Astrocyte (in vitro differentiated cells and primary cell): ENCODE results near the gene SDF2. TPM values are rescaled to one million over a fixed set of nuclear protein-coding genes. Genes with fewer than 3 reads are reported as not detected.

Experiments used
- DNase-seq: peaks from one replicate; pipeline ENCODE4 v3.0.0-alpha.2; 2010; ENCODE audit warnings: low read depth
- FAIRE-seq: peaks from 2 replicates; lab custom pipeline; 2011; peaks lifted over from hg19 to GRCh38; lab: Jason Lieb, UNC
- H2AFZ ChIP-seq: 2 replicates; pipeline ENCODE4 v1.6.0; 2012; ENCODE audit warnings: low read depth, low read length, inconsistent platforms
- H3K27ac ChIP-seq: 2 replicates; pipeline ENCODE4 v1.5.1; 2011; ENCODE audit warnings: low read depth, low read length, inconsistent platforms
- H3K27me3 ChIP-seq: 2 replicates; pipeline ENCODE4 v1.6.0; 2011; ENCODE audit warnings: low read length, inconsistent platforms; ENCODE audit not compliant: insufficient read depth
- H3K36me3 ChIP-seq: 2 replicates; pipeline ENCODE4 v1.5.1; 2011; ENCODE audit warnings: low read length, inconsistent platforms; ENCODE audit not compliant: insufficient read depth
- H3K4me1 ChIP-seq: 2 replicates; pipeline ENCODE4 v1.5.1; 2011; ENCODE audit warnings: low read length, inconsistent platforms; ENCODE audit not compliant: insufficient read depth
- H3K4me2 ChIP-seq: 2 replicates; pipeline ENCODE4 v1.6.0; 2012; ENCODE audit warnings: low read length, inconsistent platforms
- H3K4me3 ChIP-seq: 2 replicates; pipeline ENCODE4 v1.5.1; 2011; ENCODE audit warnings: low read depth, mild to moderate bottlenecking, low read length, inconsistent platforms; ENCODE audit not compliant: insufficient read depth
- H3K79me2 ChIP-seq: 2 replicates; pipeline ENCODE4 v1.6.0; 2012; ENCODE audit warnings: mild to moderate bottlenecking, low read length, inconsistent platforms; ENCODE audit not compliant: insufficient read depth
- H3K9ac ChIP-seq: 2 replicates; pipeline ENCODE4 v1.6.0; 2012; ENCODE audit warnings: mild to moderate bottlenecking, low read length, inconsistent platforms
- H3K9me3 ChIP-seq: 2 replicates; pipeline ENCODE4 v1.5.1; 2012; ENCODE audit warnings: low read depth, mild to moderate bottlenecking, low read length, inconsistent platforms; ENCODE audit not compliant: insufficient read depth
- H4K20me1 ChIP-seq: 2 replicates; pipeline ENCODE4 v1.6.0; 2012; ENCODE audit warnings: low read length, inconsistent platforms; ENCODE audit not compliant: insufficient read depth
- H3K27ac Mint-ChIP-seq: one replicate; pipeline ENCODE4 v1.8.0; 2021; ENCODE audit warnings: mild to moderate bottlenecking, mixed read lengths; ENCODE audit not compliant: unreplicated experiment
- H3K27me3 Mint-ChIP-seq: one replicate; pipeline ENCODE4 v1.8.0; 2021; ENCODE audit warnings: low read depth, mixed read lengths; ENCODE audit not compliant: unreplicated experiment
- H3K36me3 Mint-ChIP-seq: one replicate; pipeline ENCODE4 v1.8.0; 2021; ENCODE audit warnings: low read depth, mixed read lengths; ENCODE audit not compliant: unreplicated experiment
- H3K4me1 Mint-ChIP-seq: one replicate; pipeline ENCODE4 v1.8.0; 2021; ENCODE audit warnings: low read depth, mixed read lengths; ENCODE audit not compliant: unreplicated experiment
- H3K4me3 Mint-ChIP-seq: one replicate; pipeline ENCODE4 v1.8.0; 2021; ENCODE audit warnings: mild to moderate bottlenecking, moderate library complexity, mixed read lengths; ENCODE audit not compliant: unreplicated experiment
- H3K9me3 Mint-ChIP-seq: one replicate; pipeline ENCODE4 v1.8.0; 2021; ENCODE audit warnings: mild to moderate bottlenecking, mixed read lengths; ENCODE audit not compliant: unreplicated experiment
- CTCF ChIP-seq: IDR thresholded peaks from 2 replicates; pipeline ENCODE4 v1.5.1; 2011; ENCODE audit warnings: low read depth, mild to moderate bottlenecking, inconsistent platforms, low read length, moderate library complexity; ENCODE audit not compliant: insufficient read depth
- EZH2 ChIP-seq: IDR thresholded peaks from 2 replicates; pipeline ENCODE4 v1.6.1; 2012; ENCODE audit warnings: mild to moderate bottlenecking, low read length, inconsistent platforms; ENCODE audit not compliant: insufficient read depth
- total RNA-seq: library from RNA; stranded (reverse); gene quantifications from 2 replicates; pipeline ENCODE4 v1.2.1, GENCODE V29; 2021

Gene SDF2
- total RNA-seq, 1 donor from 2014 or later: 71.2 TPM

- peaks cover 24% of the 10 kb centered on the region for H4K20me1 ChIP-seq
- H3K27ac ChIP-seq: no peak overlapping the region
- H3K9me3 Mint-ChIP-seq: no peaks in the 10 kb centered on the region
- no peak for FAIRE-seq
- H3K27me3 Mint-ChIP-seq: no peaks in the 10 kb centered on the region
- H3K36me3 ChIP-seq: peaks cover 24% of the 10 kb centered on the region
- H3K9me3 ChIP-seq: no peaks in the 10 kb centered on the region
- H3K4me1 ChIP-seq: peaks cover 7% of the 10 kb centered on the region
- TF ChIP-seq EZH2 (no peak), CTCF (no peak)
- no peak overlapping the region for H3K9ac ChIP-seq
- H3K27ac Mint-ChIP-seq: no peak overlapping the region
- peaks cover 16% of the 10 kb centered on the region for H3K36me3 Mint-ChIP-seq
- peaks cover 35% of the 10 kb centered on the region for H3K79me2 ChIP-seq
- no peak overlapping the region for H3K4me3 Mint-ChIP-seq
- DNase-seq: no peak
- no peak overlapping the region for H2AFZ ChIP-seq
- H3K4me2 ChIP-seq: no peak overlapping the region
- no peaks in the 10 kb centered on the region for H3K27me3 ChIP-seq
- H3K4me1 Mint-ChIP-seq: peaks cover 4% of the 10 kb centered on the region
- H3K4me3 ChIP-seq: no peak overlapping the region
Observed at GRCh38 chr17:28648698-28649097, 13.0 kb downstream of the SDF2 start.

- no peaks in the 10 kb centered on the region for H3K27me3 Mint-ChIP-seq
- Histone ChIP-seq H3K9me3 (no peaks in the 10 kb centered on the region), H2AFZ (no peak overlapping the region), H3K27ac (peak overlapping the region; percentile 32), H3K79me2 (peaks cover 34% of the 10 kb centered on the region), H3K4me2 (peak overlapping the region; percentile 46), H3K4me1 (peaks cover 12% of the 10 kb centered on the region), H3K36me3 (peaks cover 32% of the 10 kb centered on the region), H3K9ac (peak overlapping the region; percentile 52), H3K27me3 (no peaks in the 10 kb centered on the region), H3K4me3 (no peak overlapping the region), H4K20me1 (peaks cover 32% of the 10 kb centered on the region)
- DNase-seq (no peak), FAIRE-seq (no peak)
- no peaks in the 10 kb centered on the region for H3K9me3 Mint-ChIP-seq
- peak overlapping the region; percentile 77 for H3K4me3 Mint-ChIP-seq
- peaks cover 12% of the 10 kb centered on the region for H3K4me1 Mint-ChIP-seq
- TF ChIP-seq EZH2 (no peak), CTCF (no peak)
- H3K36me3 Mint-ChIP-seq: peaks cover 6% of the 10 kb centered on the region
- peak overlapping the region; percentile 66 for H3K27ac Mint-ChIP-seq
Observed at GRCh38 chr17:28646039-28646754, 15.5 kb downstream of the SDF2 start.

GRCh38 chr17:28645576-28645939 lies 16.1 kb downstream of the SDF2 start:
- DNase-seq (no peak), FAIRE-seq (no peak)
- Histone ChIP-seq H3K36me3 (peaks cover 34% of the 10 kb centered on the region), H3K27ac (peak overlapping the region; percentile 78), H3K27me3 (no peaks in the 10 kb centered on the region), H3K4me3 (peak overlapping the region; percentile 77), H3K79me2 (peaks cover 32% of the 10 kb centered on the region), H2AFZ (peak overlapping the region; percentile 83), H3K9me3 (no peaks in the 10 kb centered on the region), H3K4me1 (peaks cover 12% of the 10 kb centered on the region), H3K9ac (peak overlapping the region; percentile 82), H3K4me2 (peak overlapping the region; percentile 98), H4K20me1 (peaks cover 29% of the 10 kb centered on the region)
- H3K27ac Mint-ChIP-seq: peak overlapping the region; percentile 75
- TF ChIP-seq CTCF (no peak), EZH2 (no peak)
- H3K36me3 Mint-ChIP-seq: peaks cover 7% of the 10 kb centered on the region
- peaks cover 12% of the 10 kb centered on the region for H3K4me1 Mint-ChIP-seq
- H3K9me3 Mint-ChIP-seq: no peaks in the 10 kb centered on the region
- H3K27me3 Mint-ChIP-seq: no peaks in the 10 kb centered on the region
- H3K4me3 Mint-ChIP-seq: peak overlapping the region; percentile 77
